Calu3 (cell line): ENCODE results near the gene CGN. TPM values are rescaled to one million over a fixed set of nuclear protein-coding genes. Genes with fewer than 3 reads are reported as not detected.
A peak's percentile ranks its signal among the peaks of the same experiment; 100 is the strongest.

Experiments used
- BruUV-seq: library from RNA; stranded (reverse); fragments of 400-500 nt; replicated peaks from 2 replicates; lab custom pipeline; 2021; lab: Mats Ljungman, UMichigan
- CTCF ChIA-PET: fragments of 300-600 bp; sonication (Branson Sonifier 250); formaldehyde crosslinking; loops from one replicate; lab custom pipeline; 2022; ENCODE audit warnings: antibody characterized with exemption; lab: Charles Lee
- DNase-seq: peaks from one replicate; pipeline ENCODE4 v3.0.0; 2022
- H3K27ac Mint-ChIP-seq: one replicate; pipeline ENCODE4 v1.8.0; 2022; ENCODE audit warnings: mixed read lengths; ENCODE audit not compliant: unreplicated experiment
- H3K27me3 Mint-ChIP-seq: one replicate; pipeline ENCODE4 v1.8.0; 2022; ENCODE audit warnings: mixed read lengths; ENCODE audit not compliant: unreplicated experiment
- H3K36me3 Mint-ChIP-seq: one replicate; pipeline ENCODE4 v1.8.0; 2022; ENCODE audit warnings: mild to moderate bottlenecking, moderate library complexity, mixed read lengths; ENCODE audit not compliant: insufficient read depth, unreplicated experiment
- H3K4me1 Mint-ChIP-seq: one replicate; pipeline ENCODE4 v1.8.0; 2022; ENCODE audit warnings: mild to moderate bottlenecking, low read depth, mixed read lengths; ENCODE audit not compliant: unreplicated experiment
- H3K4me3 Mint-ChIP-seq: one replicate; pipeline ENCODE4 v1.8.0; 2022; ENCODE audit warnings: mild to moderate bottlenecking, low read depth, moderate library complexity, mixed read lengths; ENCODE audit not compliant: unreplicated experiment
- H3K9me3 Mint-ChIP-seq: one replicate; pipeline ENCODE4 v1.8.0; 2022; ENCODE audit warnings: low read depth, mixed read lengths; ENCODE audit not compliant: unreplicated experiment
- CTCF ChIP-seq: fragments of 200-600 bp; IDR thresholded peaks from one replicate; pipeline ENCODE4 v1.8.0; 2022; ENCODE audit warnings: antibody characterized with exemption; ENCODE audit not compliant: unreplicated experiment
- intact Hi-C: fragments of 100-400 bp; cut with micrococcal nuclease; formaldehyde crosslinking; loops from one replicate; pipeline ENCODE4 v1.10.0; 2022; ENCODE audit not compliant: unreplicated experiment
- microRNA-seq: library from miRNA; unstranded; fragments of <30 nt; microRNA quantifications from one replicate; pipeline ENCODE4 v1.2.0, GENCODE V29; 2022
- total RNA-seq: library from RNA; stranded (reverse); gene quantifications from 2 replicates; pipeline ENCODE4 v1.2.3, GENCODE V29; 2022

CGN gene
- total RNA-seq, 1 experiment from 2014 or later, result 113 TPM

- Mint-ChIP-seq H3K27ac (peak overlapping the region; percentile 12), H3K4me1 (peaks cover 42% of the 10 kb centered on the region), H3K36me3 (peaks cover 36% of the 10 kb centered on the region), H3K4me3 (no peak overlapping the region), H3K9me3 (no peaks in the 10 kb centered on the region), H3K27me3 (no peaks in the 10 kb centered on the region)
- no TSS peak for BruUV-seq
- intact Hi-C loops, result no loop called here
- CTCF ChIA-PET, result no interaction called here
- no peak for TF ChIP-seq CTCF
- DNase-seq, result no peak
Observed at GRCh38 chr1:151584278-151584677, 73.1 kb downstream of the CGN start.

- Mint-ChIP-seq H3K4me3 (no peak overlapping the region), H3K27ac (peak overlapping the region; percentile 12), H3K9me3 (no peaks in the 10 kb centered on the region), H3K36me3 (peaks cover 33% of the 10 kb centered on the region), H3K4me1 (peaks cover 45% of the 10 kb centered on the region), H3K27me3 (no peaks in the 10 kb centered on the region)
- intact Hi-C loops, result no loop called here
- no TSS peak for BruUV-seq
- CTCF ChIA-PET, result interaction anchor here (1.1 to 1.4 kb wide), 3 partner anchors 54 to 252 kb away, joined by 3 to 9 read pairs (median 7); no protein-coding TSS in a partner anchor
- DNase-seq, result no peak
- TF ChIP-seq CTCF, result no peak
Observed at GRCh38 chr1:151584780-151585179, 73.6 kb downstream of the CGN start.

- Mint-ChIP-seq H3K9me3 (peaks cover 4% of the 10 kb centered on the region), H3K4me1 (peaks cover 50% of the 10 kb centered on the region), H3K27me3 (no peaks in the 10 kb centered on the region), H3K36me3 (peaks cover 28% of the 10 kb centered on the region), H3K4me3 (no peak overlapping the region), H3K27ac (peak overlapping the region; percentile 57)
- CTCF ChIA-PET, result interaction anchor here (0.5 to 1.7 kb wide), 10 partner anchors 11 to 251 kb away, joined by 3 to 9 read pairs (median 4); partner anchors contain the start of genes SNX27 and TUFT1
- TF ChIP-seq CTCF, result no peak
- BruUV-seq, result no TSS peak
- intact Hi-C loops, result no loop called here
- DNase-seq, result peak; percentile 77
Observed at GRCh38 chr1:151585622-151586021, 74.4 kb downstream of the CGN start.

Small RNA genes within 50 kb of the gene (microRNA-seq; reads per million reads assigned to microRNA genes)
- not detected for gene MIR554

Other genes starting within 250 kb of the CGN start
- gene ZNF687, start 229.1 kb upstream of the CGN start, total RNA-seq, result 42.9 and 43.4 TPM in 2 replicates
- gene PI4KB, start 184.0 kb upstream of the CGN start, total RNA-seq, result 50.7 and 57.6 TPM in 2 replicates
- gene RFX5, start 164.1 kb upstream of the CGN start, total RNA-seq, result 82.4 and 88.1 TPM in 2 replicates
- gene SELENBP1, start 138.7 kb upstream of the CGN start, total RNA-seq, result 7.8 and 9.8 TPM in 2 replicates
- 355 and 411 TPM in 2 replicates for gene PSMB4, start 111.8 kb upstream of the CGN start, total RNA-seq
- gene POGZ, start 51.9 kb upstream of the CGN start, total RNA-seq, result 118 and 128 TPM in 2 replicates
- 31.4 and 34.3 TPM in 2 replicates for gene TUFT1, start 28.9 kb downstream of the CGN start, total RNA-seq
- gene SNX27, start 100.7 kb downstream of the CGN start, total RNA-seq, result 52.4 and 57.1 TPM in 2 replicates
- not detected in 2 replicates for gene CELF3, start 205.4 kb downstream of the CGN start, total RNA-seq
- not detected in 2 replicates for gene RIIAD1, start 210.1 kb downstream of the CGN start, total RNA-seq